Activated CD4-positive, alpha-beta T cell treated with anti-CD3 and anti-CD28 coated beads, Interleukin-2, amount 50 U/mL, for 16 hours (primary cell): ENCODE data around the gene SPRR1A.

Experiments used
- DNase-seq: peaks from one replicate; pipeline ENCODE4 v3.0.0-alpha.2; 2020

The SPRR1A gene, protein sequence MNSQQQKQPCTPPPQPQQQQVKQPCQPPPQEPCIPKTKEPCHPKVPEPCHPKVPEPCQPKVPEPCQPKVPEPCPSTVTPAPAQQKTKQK

DNA sequence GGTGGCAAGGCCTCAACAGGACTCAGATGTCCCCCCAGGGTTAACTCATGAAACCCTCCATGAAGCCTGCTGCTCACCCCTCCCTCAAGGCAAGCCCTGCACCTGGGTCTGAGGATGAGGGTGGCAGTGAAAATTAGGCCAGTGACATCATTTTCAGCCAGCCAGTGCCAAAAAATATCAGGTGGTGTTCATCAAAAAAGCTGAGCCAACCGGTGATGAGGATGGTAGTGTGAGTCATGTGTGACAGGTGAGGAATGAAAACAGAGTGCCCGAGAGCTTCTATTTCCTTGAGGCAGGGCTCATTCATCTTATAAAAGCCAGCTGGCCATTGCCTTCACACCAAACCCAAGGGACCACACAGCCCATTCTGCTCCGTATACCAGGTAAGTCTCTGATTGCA, at the start of gene SPRR1A:
SPRR1A (plus strand) TSS at position 339 of the 400 bp plus-strand sequence. CDS start 1,150 bp downstream, outside the sequence.
- no peak for DNase-seq

DNA sequence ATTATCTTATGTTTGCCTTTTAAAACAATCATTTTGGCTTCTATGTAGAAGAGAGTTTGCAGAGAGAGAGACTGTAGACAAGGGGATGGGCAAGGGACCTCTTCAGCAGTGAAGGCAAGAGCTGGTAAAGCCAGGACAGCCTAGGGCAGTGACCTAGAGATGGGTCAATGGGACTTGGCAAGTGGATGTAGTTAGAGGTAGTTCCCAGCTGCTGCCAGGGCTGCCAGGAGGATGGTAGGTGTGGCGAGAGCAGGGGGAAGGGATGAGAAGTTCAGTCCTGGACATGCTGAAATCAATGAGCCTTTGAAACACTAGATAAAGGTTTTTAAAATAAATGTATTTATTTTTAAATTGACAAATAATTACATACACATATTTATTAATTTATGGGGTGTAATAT, 43.3 kb upstream of the SPRR1A start:
- no peak for DNase-seq

DNA sequence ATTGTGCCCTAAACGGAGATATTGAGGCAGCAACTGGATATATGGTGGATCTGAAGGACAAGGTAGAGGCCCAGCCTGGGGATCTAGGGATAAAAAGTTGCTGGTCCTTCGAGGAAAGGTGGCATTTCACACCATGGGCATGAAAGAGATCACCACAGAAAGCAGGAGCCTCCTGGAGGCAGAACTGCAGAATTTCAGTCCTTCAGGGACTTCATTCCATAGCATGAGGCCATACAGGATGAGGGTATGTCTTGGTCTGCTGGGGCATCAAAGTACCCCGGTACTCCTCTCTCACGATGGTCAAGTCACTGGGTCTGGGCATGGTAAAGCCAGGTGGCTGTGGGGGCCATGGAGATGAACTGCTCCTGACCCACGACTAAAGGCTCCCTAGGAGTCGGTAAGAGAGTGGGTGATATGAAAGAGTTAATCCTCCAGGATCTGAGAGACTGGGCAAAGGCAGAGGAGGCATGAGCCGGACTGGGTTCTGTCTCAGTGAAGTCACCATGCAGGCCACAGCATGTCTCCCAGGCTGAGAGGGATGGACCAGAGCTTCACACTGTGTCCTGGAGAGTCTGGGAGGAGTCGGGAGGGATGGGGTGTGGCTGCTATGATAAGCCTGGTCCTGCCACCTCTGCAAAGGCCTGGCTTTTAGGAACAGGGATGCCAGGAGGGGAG, 42.7 kb upstream of the SPRR1A start:
- DNase-seq, result no peak

DNA sequence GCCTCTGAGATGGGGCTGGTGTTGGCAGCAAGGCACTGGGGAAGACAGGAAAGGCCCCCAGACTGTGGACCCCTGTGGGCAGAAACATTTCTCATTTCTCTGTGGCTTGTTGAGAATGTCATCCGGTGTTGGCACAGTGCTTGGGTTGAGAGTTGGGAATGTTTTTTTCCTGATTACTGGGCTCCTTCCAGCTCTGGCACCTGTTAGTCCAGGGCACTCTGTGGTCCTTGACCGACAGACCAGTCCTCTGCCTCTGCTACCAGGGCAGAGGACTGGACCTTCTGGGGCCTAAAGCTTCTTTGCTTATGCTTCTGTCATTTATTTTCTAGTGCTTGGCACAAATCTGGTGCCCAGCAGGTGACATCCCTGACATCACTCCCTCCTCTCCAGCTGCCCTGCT, 41.7 kb upstream of the SPRR1A start:
- DNase-seq, result no peak

DNA sequence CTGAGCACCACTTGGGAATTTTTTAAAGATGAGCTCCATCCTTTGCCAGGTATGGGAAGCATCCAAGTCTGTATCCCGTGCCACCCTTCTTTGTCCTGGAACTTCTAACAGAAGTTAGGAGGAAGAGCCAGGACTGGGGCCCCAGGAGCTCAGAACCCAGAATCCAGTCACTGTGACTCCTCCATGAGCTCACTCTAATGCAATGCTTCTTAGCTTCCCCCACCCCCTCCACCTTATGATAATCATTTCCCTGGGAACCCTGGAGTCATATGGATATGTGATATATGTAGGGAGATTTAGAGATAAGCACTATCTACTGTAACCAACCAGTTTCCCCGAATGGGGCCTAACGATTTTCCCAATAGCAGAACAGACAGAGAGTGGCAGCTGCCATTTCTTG, 37.6 kb upstream of the SPRR1A start:
- DNase-seq, result no peak

DNA sequence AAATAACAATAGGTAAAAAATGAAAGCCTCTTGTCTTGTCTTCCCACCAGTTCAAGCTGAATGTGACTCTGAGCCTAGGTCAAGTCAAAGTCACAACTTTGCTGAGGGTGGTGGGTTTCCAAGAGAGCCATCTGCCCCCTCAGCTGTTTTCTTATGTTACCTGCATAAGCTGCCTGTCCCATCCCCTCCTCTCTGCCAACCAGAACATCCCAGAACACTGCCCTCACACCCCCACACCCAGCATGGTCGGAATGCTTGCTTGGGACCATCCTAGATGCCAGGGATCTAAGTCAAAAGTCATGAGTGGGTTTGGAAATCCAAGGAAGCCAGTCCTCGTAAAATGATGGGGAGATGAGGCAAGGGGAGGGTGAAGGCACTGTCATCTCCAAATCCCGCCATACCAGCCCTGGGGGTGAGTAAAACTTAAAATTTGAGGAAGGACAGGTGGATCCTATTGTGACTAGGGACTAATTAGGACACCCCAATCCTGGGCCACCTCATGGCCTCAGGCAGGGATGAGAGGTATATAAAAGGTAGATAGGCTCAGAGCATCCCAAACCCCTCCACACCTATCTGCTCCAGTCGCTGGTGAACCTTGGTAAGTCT, 37.1 kb upstream of the SPRR1A start, which contains the start of gene SPRR5:
SPRR5 (plus strand) TSS at position 556 of the 606 bp plus-strand sequence. CDS start 1,349 bp downstream, outside the sequence.
- no peak for DNase-seq

DNA sequence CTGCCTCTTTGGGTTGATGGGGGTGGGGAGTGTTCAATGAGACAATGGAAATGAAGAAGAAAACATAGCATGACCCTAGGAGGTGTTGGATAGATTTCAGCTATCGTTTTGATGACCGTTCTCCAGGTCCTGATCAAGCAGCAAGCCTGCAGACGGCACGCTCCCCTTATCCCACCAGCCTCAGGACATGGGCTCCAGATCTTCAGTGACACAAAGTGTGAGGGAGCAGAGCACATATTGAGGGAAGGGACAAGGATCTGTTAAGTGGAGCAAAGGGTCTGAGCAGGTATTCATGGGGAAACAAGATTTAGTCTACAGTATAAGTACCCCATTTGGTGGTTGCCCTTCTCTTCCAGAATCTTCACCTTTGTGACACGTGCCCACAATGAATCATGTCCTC, 32.2 kb upstream of the SPRR1A start:
- DNase-seq, result no peak

DNA sequence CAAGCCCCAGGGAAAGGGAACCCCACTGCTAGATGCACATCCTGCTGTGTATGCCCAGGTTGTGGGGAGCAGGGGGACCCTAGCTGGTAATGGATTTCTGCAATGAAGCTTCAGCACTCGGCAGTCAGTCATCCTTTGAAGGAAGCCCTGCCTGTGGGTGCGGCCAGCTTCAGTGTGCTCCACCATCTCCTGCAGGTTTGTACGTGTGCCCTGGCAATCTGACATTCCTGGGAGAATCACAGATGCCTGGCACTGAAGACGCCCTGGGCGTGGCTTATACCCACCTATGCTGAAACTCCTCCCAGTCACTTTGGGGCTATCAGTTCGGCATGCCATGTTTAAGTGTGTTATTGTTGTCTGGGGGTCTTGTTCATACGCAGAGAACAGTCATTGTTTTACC, 30.1 kb upstream of the SPRR1A start:
- DNase-seq, result no peak

DNA sequence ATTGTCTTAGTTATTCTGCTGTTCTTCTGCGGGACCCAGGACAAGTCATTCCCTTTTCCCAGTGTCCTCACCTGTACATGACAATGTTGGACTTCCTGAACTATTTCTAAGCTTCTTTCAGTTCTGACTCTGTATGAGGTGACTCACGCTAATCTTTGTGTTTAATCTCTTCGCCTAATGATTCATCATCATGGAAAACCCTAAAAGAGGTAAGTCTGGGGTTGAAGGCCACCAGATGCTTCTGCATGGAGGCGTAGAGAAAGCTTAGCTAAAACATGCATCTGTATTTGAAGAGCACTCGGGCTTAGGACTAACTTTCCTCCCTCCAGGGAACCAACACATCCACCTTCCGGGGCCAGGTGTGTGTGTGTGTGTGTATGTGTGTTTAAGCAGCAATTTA, 29.4 kb upstream of the SPRR1A start:
- DNase-seq, result no peak

DNA sequence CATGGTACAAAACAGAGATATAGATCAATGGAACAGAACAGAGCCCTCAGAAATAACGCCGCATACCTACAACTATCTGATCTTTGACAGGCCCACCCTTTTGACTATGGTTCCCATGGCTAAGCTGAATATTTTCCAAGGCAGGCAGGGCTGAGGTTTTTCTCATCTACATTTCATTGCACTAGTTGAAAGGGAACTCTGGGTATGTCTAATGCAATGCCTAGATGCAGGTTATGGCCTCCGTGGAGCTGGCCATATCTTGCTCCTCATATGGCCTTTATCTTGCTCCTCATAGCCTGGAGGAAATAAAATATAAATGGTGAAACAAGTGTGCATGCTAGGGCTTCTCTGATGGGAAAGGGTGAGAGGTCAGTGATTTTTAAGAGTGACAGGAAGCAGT, 26.3 kb upstream of the SPRR1A start:
- no peak for DNase-seq

DNA sequence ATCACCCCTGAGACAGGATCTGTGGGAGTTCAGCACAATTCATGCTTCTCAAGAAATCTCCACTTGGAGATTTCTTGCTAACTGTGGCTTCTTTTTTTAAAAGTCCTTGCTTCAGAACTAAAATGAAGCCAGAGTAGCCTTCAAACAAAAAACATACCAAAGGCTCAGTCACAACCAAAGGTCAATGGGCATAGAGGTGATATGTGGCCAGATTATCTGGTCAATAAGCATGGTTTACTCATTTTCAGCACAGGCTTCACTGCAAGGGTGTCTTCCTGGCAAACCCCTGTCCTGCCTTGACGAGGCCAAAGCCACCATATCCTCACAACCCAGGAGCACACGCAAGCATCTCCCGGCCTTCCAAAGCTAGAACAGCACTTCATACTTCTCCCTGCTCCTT, 24.6 kb upstream of the SPRR1A start:
- DNase-seq, result no peak

DNA sequence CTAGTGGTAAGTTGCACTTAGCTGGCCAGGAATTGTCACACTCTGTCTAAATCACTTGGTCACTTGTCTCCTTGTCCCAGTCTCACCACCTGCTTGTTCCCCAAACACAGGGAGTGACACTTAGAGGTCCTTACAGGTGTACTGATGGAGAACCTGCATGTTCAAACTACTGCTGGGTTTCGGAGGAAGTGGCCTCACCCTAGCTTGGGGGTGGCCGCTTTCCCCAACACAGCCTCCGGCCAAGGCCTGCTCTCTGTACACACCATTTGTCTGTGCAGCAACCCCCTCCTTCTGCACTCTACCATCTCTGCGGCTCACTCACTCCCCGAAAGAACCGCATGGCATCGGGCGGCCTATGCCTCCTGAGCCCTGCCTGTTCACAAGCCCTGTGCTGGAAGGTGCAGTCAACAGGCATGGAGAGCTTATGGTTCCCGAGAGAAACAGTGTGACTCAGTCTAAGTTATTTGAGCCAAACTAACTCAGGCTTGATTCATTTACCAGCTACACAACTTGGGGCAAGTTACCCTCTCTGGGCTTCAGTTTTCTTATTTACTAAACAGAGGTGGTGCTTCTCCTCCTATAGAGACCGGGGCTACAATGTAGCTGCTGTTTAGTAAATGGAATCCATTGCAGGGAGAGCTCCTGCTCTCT, 24.0 kb upstream of the SPRR1A start:
- no peak for DNase-seq

DNA sequence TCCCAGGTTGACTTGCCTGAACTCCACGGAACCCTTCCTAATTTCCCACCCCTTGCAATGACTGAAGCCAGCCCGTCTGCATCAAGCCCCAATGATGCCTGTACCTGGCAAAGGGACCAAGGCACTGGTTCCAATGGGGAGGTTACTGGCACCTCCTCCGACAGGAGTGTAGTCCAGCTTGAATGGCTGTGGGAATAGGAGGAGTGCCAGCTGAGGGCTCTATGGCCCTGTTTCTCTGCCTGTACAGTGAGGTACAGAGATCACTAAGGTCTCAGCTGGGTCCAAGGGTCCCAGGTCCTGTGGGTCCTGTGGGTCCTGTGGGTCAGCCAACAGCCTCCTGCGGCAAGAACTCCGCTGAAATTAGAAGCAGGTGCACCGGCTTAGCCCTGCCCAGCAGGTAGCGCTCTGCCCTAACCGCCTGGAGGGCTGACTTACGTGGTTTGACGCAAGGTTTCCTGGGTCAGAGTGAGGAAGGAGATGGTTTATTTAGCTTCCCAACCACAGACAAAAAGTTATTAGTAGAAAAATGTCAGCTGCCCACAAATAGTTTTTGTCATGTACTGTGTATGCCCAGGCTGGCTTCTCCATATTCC, 23.3 kb upstream of the SPRR1A start:
- peak; percentile 8 for DNase-seq

DNA sequence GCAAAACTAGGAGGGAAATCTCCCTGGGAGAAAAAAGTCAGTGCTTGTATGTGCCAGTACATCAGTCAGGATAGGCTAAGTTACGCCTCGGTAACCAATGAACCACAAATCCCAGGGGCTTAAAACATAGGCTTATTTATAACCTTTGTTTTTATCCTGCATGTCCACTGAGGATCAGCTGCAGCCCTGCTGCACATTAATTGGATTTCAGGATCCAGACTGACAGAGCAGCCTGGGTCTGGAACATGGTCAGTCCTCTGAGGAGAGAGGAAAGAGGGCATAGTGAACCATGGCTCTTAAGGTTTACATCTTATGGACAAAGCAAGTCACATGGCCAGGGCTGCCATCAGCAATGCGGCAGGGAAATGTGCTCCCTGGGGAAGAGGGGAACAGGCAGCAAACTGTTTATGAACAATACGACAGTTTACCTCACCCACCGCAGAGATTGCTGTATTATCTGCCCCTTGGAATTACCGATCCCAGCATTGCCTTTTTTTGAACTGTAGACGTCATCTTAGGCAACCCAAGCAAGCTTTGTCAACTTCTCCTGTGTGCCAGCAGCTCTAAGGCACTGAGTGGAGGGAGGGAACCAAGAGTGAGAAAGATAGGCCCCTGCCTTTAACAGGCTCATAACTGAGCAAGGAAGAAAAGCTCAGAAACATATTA, 22.5 kb upstream of the SPRR1A start:
- no peak for DNase-seq

DNA sequence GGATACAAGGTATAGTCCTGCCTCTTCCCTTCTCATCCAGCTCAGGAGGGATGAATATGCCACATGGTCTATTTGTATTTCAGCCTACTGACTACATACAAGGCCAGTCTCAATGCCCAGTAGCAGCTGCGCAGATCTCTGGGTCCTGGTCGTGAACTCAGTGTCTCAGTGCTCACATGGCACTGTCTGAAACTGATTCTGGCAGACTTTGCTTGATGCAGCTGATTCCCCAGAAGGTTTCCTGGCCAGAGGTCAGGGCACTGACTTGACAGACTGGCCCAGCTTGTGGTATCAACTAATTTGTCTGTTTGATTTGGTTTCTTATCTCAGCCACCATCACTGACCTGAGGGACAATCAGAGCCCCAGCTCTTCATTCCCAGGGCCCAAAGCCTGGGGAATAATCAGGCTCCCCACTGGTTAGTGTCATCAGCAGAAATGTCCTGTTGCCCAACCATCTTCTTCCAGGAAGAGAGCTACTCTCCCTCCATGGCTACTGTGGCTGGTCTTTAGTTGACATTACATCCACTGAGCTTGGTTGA, 20.9 kb upstream of the SPRR1A start:
- DNase-seq, result no peak

DNA sequence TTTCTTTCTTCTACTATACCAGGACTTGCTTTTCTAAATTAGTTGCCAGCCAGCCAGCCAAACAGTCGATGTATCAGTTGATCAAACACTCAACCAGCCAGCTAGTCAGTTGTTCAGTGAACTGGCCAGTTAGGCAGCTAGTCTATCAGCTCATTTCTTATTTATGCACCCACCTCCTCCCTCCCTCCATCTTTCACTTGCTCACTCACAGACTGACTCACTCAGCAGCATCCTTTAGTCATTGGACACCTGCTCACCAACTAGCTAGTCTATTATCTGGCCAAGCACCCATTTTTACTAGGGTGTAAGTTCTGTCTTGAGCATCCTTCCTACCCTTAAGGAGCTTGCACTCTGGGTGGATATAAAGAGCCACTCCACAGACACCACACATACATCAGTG, 19.3 kb upstream of the SPRR1A start:
- DNase-seq, result no peak

DNA sequence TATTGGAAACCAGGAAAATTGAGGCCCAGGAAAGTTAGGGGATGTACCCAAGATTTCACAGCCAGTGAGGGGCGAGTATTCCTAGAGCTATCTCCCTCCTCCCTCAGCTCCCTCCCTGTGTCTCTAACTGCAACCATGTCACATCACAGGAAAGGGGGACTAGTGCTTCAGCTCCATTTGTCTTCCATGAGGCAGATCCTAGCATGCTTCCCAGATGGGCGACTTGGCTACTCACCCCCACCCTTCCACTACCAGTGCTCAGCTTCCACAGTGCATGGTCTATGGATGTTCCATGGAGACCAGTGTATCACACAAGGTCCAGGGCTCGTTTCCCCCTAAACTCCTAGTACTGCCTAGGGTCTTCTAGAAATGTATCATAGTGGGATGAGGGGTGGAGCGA, 18.0 kb upstream of the SPRR1A start:
- DNase-seq, result no peak

DNA sequence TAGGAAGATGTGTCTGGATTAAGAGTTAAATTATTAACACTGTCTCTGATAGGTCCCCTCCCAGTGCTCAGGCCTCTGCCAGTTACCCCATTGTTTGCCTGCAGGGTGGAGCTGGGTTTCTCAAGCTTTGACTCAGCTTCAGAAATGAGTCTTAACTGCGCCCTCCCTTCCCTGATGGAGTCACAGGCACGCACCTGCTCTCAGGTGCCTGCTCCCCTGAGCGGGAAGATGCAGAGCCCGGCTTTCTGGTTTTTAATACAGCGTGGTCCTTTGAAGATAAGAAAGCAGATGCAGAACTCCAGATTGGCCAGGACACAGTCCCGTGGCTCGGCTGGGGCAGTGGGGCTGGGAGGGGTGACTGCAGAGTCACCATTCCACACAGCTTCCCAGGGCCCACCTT, 16.7 kb upstream of the SPRR1A start:
- peak; percentile 51 for DNase-seq

DNA sequence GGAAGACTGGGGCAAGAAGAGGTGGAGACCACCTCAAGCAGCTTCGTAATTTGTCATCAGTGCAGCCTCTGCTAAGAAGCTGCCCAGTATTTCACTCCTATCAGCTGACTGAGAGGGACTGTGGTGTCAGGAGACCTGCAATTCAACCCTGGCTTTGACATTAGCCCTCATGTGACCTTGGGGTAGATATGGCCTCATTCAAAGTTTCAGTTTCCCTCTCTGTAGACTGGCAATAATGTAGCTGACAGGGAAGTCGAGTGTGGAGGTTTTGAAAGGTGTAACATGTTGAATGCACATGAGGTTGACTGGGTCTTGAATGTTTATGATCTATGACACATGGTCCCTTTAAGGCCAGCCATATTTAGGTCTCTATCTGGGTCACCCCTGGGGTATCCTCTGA, 15.6 kb upstream of the SPRR1A start:
- DNase-seq, result peak; percentile 24

DNA sequence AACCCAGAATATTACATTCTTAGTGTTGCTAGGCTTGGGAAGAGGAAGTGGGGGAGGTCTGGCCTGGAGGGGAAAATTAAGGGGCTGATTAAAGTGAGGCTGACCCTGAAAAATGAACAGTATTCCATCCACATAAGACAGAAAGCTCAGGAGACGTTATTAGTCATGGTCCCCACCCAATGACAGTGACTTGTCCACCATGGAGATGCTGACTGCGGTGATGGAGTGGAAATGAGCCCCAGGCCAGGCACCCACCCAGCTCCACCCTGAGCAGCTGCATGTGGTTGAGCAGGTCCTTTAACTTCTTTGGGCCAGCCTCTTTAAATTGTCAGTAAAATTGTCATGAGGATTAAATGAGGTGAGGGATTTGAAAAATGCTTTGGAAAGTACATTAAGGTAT, 14.8 kb upstream of the SPRR1A start:
- DNase-seq, result no peak

DNA sequence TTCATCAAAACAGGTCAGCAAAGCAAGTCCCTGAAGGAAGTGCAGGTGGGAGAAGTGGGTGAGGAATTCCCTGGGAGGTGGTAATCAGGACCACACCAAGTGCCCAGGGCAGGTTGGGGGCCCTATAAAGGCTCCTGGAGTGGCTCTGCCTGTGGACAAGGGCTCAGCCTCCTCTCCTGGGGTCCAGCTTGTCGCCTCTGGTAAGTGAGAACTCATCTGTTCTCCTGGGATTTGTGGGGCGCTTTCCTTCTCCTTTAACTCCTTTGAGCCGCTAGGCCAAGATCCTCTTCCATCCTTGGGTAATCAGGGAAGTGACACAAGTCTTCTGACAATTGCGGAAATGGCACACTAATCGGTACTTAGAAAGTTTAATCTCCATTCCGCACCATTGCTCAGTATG, 13.4 kb upstream of the SPRR1A start, which contains the start of gene SPRR4:
SPRR4 (plus strand) TSS at position 154 of the 400 bp plus-strand sequence. CDS start 1,243 bp downstream, outside the sequence.
- no peak for DNase-seq

DNA sequence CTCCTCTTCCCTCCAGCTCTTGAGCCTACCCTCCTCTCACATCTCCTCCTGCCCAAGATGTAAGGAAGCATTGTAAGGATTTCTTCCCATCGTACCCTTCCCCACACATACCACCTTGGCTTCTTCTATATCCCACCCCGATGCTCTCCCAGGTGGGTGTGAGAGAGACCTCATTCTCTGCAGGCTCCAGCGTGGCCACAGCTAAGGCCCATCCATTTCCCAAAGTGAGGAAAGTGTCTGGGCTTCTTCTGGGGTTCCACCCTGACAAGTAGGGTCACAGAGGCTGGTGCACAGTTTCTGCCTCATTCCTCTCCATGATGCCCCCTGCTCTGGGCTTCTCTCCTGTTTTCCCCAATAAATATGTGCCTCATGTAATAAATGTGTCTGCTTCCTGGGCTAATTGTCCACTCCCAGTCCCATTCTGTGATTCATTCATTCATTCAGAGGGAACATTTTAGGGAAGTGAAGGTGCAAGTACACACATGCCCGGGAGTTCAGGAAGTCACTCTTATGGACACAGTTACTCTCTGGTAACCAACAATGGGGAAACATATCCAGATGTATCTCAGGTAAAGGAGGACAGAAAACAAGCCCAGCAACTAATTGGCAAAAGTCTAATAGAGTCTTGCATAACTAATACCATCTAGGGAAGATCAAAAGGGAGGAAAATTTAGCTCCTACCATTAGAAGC, 11.5 kb upstream of the SPRR1A start:
- no peak for DNase-seq
